Liver (tissue), 9 donors: ENCODE data around the gene LCE2A. TPM values are rescaled to one million over a fixed set of nuclear protein-coding genes. Genes with fewer than 3 reads are reported as not detected.

Experiments used
- DNase-seq: peaks from one replicate; pipeline ENCODE4 v3.0.0-alpha.2; 2017; ENCODE audit warnings: low spot score
- H3K27ac ChIP-seq, 2 donors: one replicate each; pipeline ENCODE4 v1.7.0; 2013; ENCODE audit warnings: inconsistent platforms in 2 of 2, low read length in 2 of 2, control low read depth in 1 of 2, low read depth in 1 of 2, mild to moderate bottlenecking in 1 of 2
- H3K27me3 ChIP-seq, 4 donors: one replicate each; pipeline versions ENCODE4 v1.6.1 to v1.7.0; 2013; ENCODE audit warnings: low read length in 3 of 4, inconsistent platforms in 1 of 4, mild to moderate bottlenecking in 1 of 4, moderate library complexity in 1 of 4; ENCODE audit not compliant: control insufficient read depth in 4 of 4, insufficient read depth in 4 of 4
- H3K36me3 ChIP-seq, 4 donors: one replicate each; pipeline versions ENCODE4 v1.6.1 to v1.7.0; 2013; ENCODE audit warnings: low read length in 3 of 4, mild to moderate bottlenecking in 3 of 4, low read depth in 1 of 4, moderate library complexity in 1 of 4; ENCODE audit not compliant: control insufficient read depth in 4 of 4, insufficient read depth in 3 of 4
- H3K4me1 ChIP-seq, 4 donors: one replicate each; pipeline versions ENCODE4 v1.6.1 to v1.7.0; 2013; ENCODE audit warnings: low read length in 3 of 4, mild to moderate bottlenecking in 3 of 4, moderate library complexity in 1 of 4; ENCODE audit not compliant: control insufficient read depth in 4 of 4, insufficient read depth in 4 of 4
- H3K4me3 ChIP-seq, 3 donors: one replicate each; pipeline versions ENCODE4 v1.6.1 to v1.7.0; 2013; ENCODE audit warnings: low read length in 3 of 3, control low read depth in 1 of 3, low read depth in 1 of 3, mild to moderate bottlenecking in 1 of 3
- H3K9ac ChIP-seq, 2 donors: one replicate each; pipeline ENCODE4 v1.7.0; 2013; ENCODE audit warnings: low read length in 2 of 2, mild to moderate bottlenecking in 2 of 2, moderate library complexity in 2 of 2, control low read depth in 1 of 2, low read depth in 1 of 2
- H3K9me3 ChIP-seq, 4 donors: one replicate each; pipeline versions ENCODE4 v1.6.1 to v1.7.0; 2013; ENCODE audit warnings: low read length in 3 of 4; ENCODE audit not compliant: control insufficient read depth in 4 of 4
- FOXA1 ChIP-seq: IDR thresholded peaks from 2 replicates; pipeline ENCODE4 v1.6.1; 2016; ENCODE audit warnings: antibody characterized with exemption
- FOXA2 ChIP-seq: IDR thresholded peaks from 2 replicates; pipeline ENCODE4 v1.6.1; 2016; ENCODE audit warnings: antibody characterized with exemption
- GABPA ChIP-seq, 2 donors: IDR thresholded peaks in 1 of 2; conservative IDR thresholded peaks in 1 of 2; 2 replicates each; pipeline ENCODE4 v1.6.1; 2016; ENCODE audit warnings: antibody characterized with exemption in 2 of 2, mild to moderate bottlenecking in 1 of 2, moderate library complexity in 1 of 2
- HNF4A ChIP-seq, 2 donors: conservative IDR thresholded peaks; 2 replicates each; pipeline ENCODE4 v1.6.1; 2016; ENCODE audit warnings: antibody characterized with exemption in 2 of 2, mild to moderate bottlenecking in 2 of 2
- JUND ChIP-seq, 2 donors: IDR thresholded peaks; 2 replicates each; pipeline ENCODE4 v1.6.1; 2016; ENCODE audit warnings: antibody characterized with exemption in 2 of 2
- NR2F2 ChIP-seq: IDR thresholded peaks from 2 replicates; pipeline ENCODE4 v1.6.1; 2016; ENCODE audit warnings: antibody characterized with exemption
- RAD21 ChIP-seq, 2 donors: IDR thresholded peaks; 2 replicates each; pipeline ENCODE4 v1.6.1; 2016; ENCODE audit warnings: antibody characterized with exemption in 2 of 2, mild to moderate bottlenecking in 2 of 2
- RXRA ChIP-seq, 2 donors: IDR thresholded peaks; 2 replicates each; pipeline ENCODE4 v1.6.1; 2017 to 2018; ENCODE audit warnings: antibody characterized with exemption in 2 of 2, mild to moderate bottlenecking in 1 of 2
- TAF1 ChIP-seq: conservative IDR thresholded peaks from 2 replicates; pipeline ENCODE4 v1.6.1; 2016; ENCODE audit warnings: antibody characterized with exemption, mild to moderate bottlenecking
- YY1 ChIP-seq: IDR thresholded peaks from 2 replicates; pipeline ENCODE4 v1.6.1; 2016; ENCODE audit warnings: antibody characterized with exemption, mild to moderate bottlenecking
- WGBS: extraction: QIAGEN DNeasy Blood & Tissue Kit; methylation state at CpG from one replicate; pipeline ENCODE4 v1.1.7; 2013; 5-methylcytosine and 5-hydroxymethylcytosine counted together
- polyA plus RNA-seq, 2 donors: library from polyadenylated mRNA; stranded (reverse) in 1 of 2; unstranded in 1 of 2; fragments of 200-250 nt in 1 of 2; fragments of >200 nt in 1 of 2; fragmentation: Nextera tagmentation in 1 of 2; extraction: Ambion mirVana in 1 of 2; gene quantifications; one replicate each; pipeline versions ENCODE4 v1.2.1 to v1.2.3, GENCODE V29; 2013 to 2015
- total RNA-seq, 2 donors: library from RNA; depleted of rRNA; stranded (reverse); fragments of >200 nt; gene quantifications; one replicate each; pipeline ENCODE4 v1.2.3, GENCODE V29; 2014
- TF ChIP-seq, protein P1 (sequence below): IDR thresholded peaks from 2 replicates; pipeline ENCODE4 v1.6.1; 2016; ENCODE audit warnings: antibody characterized with exemption
- TF ChIP-seq, protein P2 (sequence below): IDR thresholded peaks from 2 replicates; pipeline ENCODE4 v1.6.1; 2016; ENCODE audit warnings: antibody characterized with exemption
- TF ChIP-seq, protein P3 (sequence below): IDR thresholded peaks from 2 replicates; pipeline ENCODE4 v1.6.1; 2016; ENCODE audit warnings: antibody characterized with exemption, mild to moderate bottlenecking
- TF ChIP-seq, protein P4 (sequence below): IDR thresholded peaks from 2 replicates; pipeline ENCODE4 v1.6.1; 2016; ENCODE audit warnings: antibody characterized with exemption
- donor health status: healthy.
- donor health status: healthy.
- donor health status: healthy.
- donor health status: healthy.
- donor health status: healthy.

LCE2A gene
- total and polyA plus RNA-seq, 4 donors, result not detected

DNA sequence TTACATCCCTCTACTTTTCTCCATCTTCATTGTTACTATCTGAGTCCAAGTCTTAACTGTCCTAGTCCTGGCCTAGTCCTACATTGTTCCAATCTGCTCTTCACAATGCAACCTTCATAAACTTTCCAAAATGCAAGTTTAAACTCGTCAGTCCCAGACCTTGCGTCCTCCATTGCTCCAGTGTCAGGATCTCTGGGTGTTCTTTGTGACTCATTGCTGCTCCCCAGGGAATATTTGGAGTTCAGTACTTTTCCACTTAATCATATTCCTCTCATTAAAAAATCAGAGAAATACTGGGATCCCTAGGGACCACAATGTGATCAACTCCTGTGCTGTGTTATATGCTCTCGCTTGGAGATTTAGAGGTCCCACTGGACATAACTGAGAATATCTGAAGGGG is 41.7 kb downstream of the LCE2A start (continued):
- TF ChIP-seq TAF1, result no peak

DNA sequence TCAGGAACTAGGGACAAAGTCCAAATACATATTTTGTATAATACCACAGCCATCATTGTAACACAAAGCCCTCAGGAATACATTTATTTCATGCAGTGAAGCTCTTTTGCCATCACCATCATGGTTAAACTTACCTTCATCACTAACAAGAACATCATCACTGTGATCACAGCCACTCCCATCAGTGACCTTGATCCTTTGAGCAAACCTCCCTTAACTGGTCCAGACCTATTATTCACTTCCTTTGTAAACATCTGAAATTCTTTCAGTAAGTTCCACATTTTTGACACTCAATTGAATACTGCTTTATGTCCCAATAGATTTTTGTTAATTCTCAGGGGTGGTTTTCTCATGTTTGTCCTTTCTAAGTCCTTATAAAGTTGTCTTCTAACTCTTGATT is 43.5 kb downstream of the LCE2A start:
- TF ChIP-seq JUND (IDR thresholded peaks at IDR 0.05), result no peak
- H3K9ac ChIP-seq, result no peak overlapping the region
- H3K36me3 ChIP-seq, result no peaks in the 10 kb centered on the region
- H3K4me1 ChIP-seq, result peaks cover 0 to 3% (median 1%) of the 10 kb centered on the region in 4 donors
- H3K4me3 ChIP-seq, result no peak overlapping the region
- no peaks in the 10 kb centered on the region for H3K9me3 ChIP-seq
- H3K27ac ChIP-seq, result no peak overlapping the region
- no peaks in the 10 kb centered on the region for H3K27me3 ChIP-seq
- no peak for DNase-seq

DNA sequence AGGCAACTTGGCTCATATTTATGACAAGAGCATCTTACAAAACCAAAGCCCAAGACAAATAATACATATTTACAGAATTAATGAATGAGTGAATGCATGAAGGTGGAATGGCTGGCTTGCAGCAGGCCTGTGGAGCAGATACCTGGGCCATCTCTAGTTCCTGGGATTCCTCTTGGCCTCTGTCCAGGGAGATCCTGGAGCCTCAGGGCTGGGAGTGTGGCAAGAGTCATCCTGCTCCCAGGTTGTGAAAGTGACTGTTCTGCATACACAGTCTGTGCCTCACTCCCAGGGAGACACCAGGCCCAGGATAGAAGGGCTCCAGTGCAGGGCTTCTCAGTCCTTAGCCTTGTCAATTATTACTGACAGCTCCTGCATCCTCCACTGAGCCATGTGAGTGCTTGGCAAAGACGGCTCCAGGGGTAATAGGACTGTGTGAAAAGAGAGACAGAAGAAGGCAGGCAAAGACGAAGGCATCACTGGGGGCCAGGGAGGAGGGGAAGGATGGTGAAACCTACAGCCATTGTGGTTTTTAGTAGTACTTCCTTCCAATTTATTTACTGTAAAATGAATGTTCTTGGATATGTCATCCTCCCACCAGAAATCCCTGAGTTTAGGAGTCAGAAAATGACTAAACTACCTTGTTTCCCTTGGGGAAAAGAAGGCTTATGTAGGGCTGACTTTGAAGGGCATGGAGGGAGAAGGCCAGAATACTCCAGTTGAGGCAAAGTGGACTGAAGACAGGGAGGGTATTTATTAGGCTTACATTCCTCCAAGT is 45.4 kb downstream of the LCE2A start:
- peaks cover 0 to 3% (median 1%) of the 10 kb centered on the region in 4 donors for H3K4me1 ChIP-seq
- no peak overlapping the region for H3K27ac ChIP-seq
- no peak for TF ChIP-seq YY1
- no peak for TF ChIP-seq FOXA1
- TF ChIP-seq, protein P1, sequence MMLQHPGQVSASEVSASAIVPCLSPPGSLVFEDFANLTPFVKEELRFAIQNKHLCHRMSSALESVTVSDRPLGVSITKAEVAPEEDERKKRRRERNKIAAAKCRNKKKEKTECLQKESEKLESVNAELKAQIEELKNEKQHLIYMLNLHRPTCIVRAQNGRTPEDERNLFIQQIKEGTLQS, result no peak
- TF ChIP-seq, protein P2, sequence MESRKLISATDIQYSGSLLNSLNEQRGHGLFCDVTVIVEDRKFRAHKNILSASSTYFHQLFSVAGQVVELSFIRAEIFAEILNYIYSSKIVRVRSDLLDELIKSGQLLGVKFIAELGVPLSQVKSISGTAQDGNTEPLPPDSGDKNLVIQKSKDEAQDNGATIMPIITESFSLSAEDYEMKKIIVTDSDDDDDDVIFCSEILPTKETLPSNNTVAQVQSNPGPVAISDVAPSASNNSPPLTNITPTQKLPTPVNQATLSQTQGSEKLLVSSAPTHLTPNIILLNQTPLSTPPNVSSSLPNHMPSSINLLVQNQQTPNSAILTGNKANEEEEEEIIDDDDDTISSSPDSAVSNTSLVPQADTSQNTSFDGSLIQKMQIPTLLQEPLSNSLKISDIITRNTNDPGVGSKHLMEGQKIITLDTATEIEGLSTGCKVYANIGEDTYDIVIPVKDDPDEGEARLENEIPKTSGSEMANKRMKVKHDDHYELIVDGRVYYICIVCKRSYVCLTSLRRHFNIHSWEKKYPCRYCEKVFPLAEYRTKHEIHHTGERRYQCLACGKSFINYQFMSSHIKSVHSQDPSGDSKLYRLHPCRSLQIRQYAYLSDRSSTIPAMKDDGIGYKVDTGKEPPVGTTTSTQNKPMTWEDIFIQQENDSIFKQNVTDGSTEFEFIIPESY, result no peak
- no peak for TF ChIP-seq GABPA (IDR thresholded peaks at IDR 0.05 in 1 of 2, conservative IDR thresholded peaks at IDR 0.05 in 1 of 2)
- TF ChIP-seq RXRA (IDR thresholded peaks at IDR 0.05), result no peak
- no peak for TF ChIP-seq HNF4A (conservative IDR thresholded peaks at IDR 0.05)
- H3K36me3 ChIP-seq, result no peaks in the 10 kb centered on the region
- no peaks in the 10 kb centered on the region for H3K9me3 ChIP-seq
- 62% methylated on average over 2 of the region's 2 CpGs for WGBS
- no peaks in the 10 kb centered on the region for H3K27me3 ChIP-seq
- DNase-seq, result no peak
- H3K4me3 ChIP-seq, result no peak overlapping the region
- no peak overlapping the region for H3K9ac ChIP-seq

DNA sequence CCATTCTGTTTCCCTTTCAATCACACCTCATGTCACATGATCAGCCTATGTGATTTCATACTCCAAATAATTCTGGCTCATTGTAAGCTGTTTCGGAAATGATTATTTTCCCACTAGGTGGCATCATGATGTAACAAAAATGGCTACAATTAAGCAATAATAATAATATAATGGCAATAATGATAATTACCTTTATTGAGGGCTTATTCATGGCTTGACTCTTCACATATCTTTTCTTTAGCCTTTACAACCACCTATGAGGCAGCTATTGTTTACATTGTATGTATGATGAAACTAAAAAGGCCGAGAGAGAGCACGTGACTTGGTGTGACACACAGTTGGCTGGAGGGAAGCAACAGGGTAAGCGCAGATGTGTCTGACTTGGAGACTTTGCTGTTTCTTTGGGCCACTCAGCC is 47.2 kb downstream of the LCE2A start:
- no peak overlapping the region for H3K9ac ChIP-seq
- peaks cover 0 to 3% (median 1%) of the 10 kb centered on the region in 4 donors for H3K4me1 ChIP-seq
- no peaks in the 10 kb centered on the region for H3K9me3 ChIP-seq
- H3K36me3 ChIP-seq, result no peaks in the 10 kb centered on the region
- no peaks in the 10 kb centered on the region for H3K27me3 ChIP-seq
- DNase-seq, result no peak
- no peak overlapping the region for H3K27ac ChIP-seq
- WGBS, result 43% methylated on average over 4 of the region's 4 CpGs
- H3K4me3 ChIP-seq, result no peak overlapping the region
- TF ChIP-seq JUND (IDR thresholded peaks at IDR 0.05) (no peak), NR2F2 (no peak), TAF1 (no peak), FOXA2 (no peak), RXRA (IDR thresholded peaks at IDR 0.05) (no peak), GABPA (IDR thresholded peaks at IDR 0.05 in 1 of 2, conservative IDR thresholded peaks at IDR 0.05 in 1 of 2) (no peak), RAD21 (IDR thresholded peaks at IDR 0.05) (no peak)
- TF ChIP-seq, protein P2, result no peak
- TF ChIP-seq, protein P3, sequence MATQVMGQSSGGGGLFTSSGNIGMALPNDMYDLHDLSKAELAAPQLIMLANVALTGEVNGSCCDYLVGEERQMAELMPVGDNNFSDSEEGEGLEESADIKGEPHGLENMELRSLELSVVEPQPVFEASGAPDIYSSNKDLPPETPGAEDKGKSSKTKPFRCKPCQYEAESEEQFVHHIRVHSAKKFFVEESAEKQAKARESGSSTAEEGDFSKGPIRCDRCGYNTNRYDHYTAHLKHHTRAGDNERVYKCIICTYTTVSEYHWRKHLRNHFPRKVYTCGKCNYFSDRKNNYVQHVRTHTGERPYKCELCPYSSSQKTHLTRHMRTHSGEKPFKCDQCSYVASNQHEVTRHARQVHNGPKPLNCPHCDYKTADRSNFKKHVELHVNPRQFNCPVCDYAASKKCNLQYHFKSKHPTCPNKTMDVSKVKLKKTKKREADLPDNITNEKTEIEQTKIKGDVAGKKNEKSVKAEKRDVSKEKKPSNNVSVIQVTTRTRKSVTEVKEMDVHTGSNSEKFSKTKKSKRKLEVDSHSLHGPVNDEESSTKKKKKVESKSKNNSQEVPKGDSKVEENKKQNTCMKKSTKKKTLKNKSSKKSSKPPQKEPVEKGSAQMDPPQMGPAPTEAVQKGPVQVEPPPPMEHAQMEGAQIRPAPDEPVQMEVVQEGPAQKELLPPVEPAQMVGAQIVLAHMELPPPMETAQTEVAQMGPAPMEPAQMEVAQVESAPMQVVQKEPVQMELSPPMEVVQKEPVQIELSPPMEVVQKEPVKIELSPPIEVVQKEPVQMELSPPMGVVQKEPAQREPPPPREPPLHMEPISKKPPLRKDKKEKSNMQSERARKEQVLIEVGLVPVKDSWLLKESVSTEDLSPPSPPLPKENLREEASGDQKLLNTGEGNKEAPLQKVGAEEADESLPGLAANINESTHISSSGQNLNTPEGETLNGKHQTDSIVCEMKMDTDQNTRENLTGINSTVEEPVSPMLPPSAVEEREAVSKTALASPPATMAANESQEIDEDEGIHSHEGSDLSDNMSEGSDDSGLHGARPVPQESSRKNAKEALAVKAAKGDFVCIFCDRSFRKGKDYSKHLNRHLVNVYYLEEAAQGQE, result no peak
- TF ChIP-seq, protein P4, sequence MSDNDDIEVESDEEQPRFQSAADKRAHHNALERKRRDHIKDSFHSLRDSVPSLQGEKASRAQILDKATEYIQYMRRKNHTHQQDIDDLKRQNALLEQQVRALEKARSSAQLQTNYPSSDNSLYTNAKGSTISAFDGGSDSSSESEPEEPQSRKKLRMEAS, result no peak
- TF ChIP-seq, protein P1, result no peak
